Colonic mucosa (tissue), 4 donors: ENCODE results near the gene SRGAP2. TPM values are rescaled to one million over a fixed set of nuclear protein-coding genes. Genes with fewer than 3 reads are reported as not detected.
"Not testable (repeated sequence)": the region's sequence is repeated elsewhere in the genome, so short reads cannot be mapped to it uniquely, and the experiment has no call there.

ENCODE experiments used
- DNase-seq: peaks from one replicate; pipeline ENCODE4 v3.0.0-alpha.2; 2020
- H3K27ac ChIP-seq: fragments of 200-600 bp; one replicate; pipeline ENCODE4 v1.8.0; 2021
- H3K27me3 ChIP-seq: fragments of 200-600 bp; one replicate; pipeline ENCODE4 v1.8.0; 2021
- H3K36me3 ChIP-seq: fragments of 200-600 bp; one replicate; pipeline ENCODE4 v1.8.0; 2021
- H3K4me1 ChIP-seq: fragments of 200-600 bp; one replicate; pipeline ENCODE4 v1.8.0; 2021; ENCODE audit warnings: mild to moderate bottlenecking
- H3K4me3 ChIP-seq: fragments of 200-600 bp; one replicate; pipeline ENCODE4 v1.8.0; 2021
- H3K9ac ChIP-seq, 2 donors: one replicate each; pipeline ENCODE4 v1.7.0; 2013; ENCODE audit warnings: control low read depth in 2 of 2, low read depth in 2 of 2, low read length in 2 of 2
- H3K9me3 ChIP-seq: fragments of 200-600 bp; one replicate; pipeline ENCODE4 v1.8.0; 2021
- intact Hi-C: fragments of 100-400 bp; cut with DNase I; formaldehyde crosslinking; loops from one replicate; pipeline ENCODE4 v1.14.1; 2022
- total RNA-seq, 2 donors: library from RNA; stranded (reverse); fragmentation: NEBNext Ultra II Directional in 1 of 2; extraction: Animal tissue kit (Norgen Biotek cat#: 25700) in 1 of 2; gene quantifications; one replicate each; pipeline ENCODE4 v1.2.1, GENCODE V29; 2021
- donor health status: healthy.
- donor health status: DM: no; HTN: no; CAD: no.
- donor health status: DM: no; HTN: no; CAD: no.

SRGAP2 gene
- total RNA-seq, 2 donors from 2014 or later: 12.0 to 26.1 TPM

DNA sequence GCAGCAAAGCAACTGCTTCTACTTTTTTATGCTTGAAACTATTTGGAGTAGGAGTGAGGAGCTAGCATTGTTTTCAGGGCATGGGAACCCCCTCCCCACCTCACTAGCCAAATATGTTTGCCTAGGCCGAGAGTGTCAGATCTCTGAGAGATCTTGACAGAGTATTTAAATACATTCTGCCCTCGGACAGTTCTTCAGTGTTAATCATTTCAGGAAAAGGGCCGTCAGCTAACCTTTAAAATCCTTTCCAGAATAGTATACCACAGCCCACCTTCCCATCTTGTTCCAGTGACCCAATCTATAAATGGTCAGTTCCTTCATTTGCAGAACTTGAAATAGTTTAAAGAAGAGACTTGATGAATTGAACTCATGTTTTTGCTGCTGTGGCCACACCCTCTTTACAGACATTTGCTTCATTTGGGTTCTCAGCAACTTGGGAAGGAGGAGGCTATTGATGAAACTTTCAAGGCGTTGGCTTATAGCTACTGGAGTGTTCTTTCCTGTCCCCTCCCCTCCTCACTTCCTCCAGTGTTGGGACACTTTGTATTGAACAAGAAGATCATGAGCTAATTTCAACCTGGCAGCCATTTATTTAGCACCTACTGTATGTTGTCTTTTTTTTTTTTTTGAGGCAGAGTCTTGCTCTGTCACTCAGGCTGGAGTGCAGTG is 17.1 kb downstream of the SRGAP2 start:
- H3K36me3 ChIP-seq, H3K9ac ChIP-seq, H3K9me3 ChIP-seq, intact Hi-C loops, H3K4me3 ChIP-seq, DNase-seq, H3K27me3 ChIP-seq, H3K4me1 ChIP-seq, H3K27ac ChIP-seq: not testable (repeated sequence)

DNA sequence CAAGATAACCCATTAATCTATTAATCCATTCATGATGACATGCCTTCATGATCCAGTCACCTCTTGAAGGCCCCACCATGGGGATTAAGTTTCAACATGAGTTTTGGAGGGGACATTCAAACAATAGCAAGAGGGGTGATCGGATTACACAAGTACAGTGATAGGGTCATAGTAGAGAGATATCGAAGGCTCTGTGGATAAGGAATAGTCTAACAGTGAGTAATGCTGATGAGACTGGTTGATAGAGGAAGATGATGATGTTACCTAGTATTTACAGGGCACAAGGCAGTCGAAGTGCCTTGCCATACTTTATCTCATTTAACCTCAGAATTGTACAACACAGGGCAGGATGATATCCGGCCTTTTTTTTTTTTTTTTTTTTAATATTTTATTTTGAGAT is 18.2 kb downstream of the SRGAP2 start:
- DNase-seq, H3K4me1 ChIP-seq, H3K27ac ChIP-seq, H3K27me3 ChIP-seq, H3K9ac ChIP-seq, H3K36me3 ChIP-seq, H3K9me3 ChIP-seq, intact Hi-C loops, H3K4me3 ChIP-seq: not testable (repeated sequence)

DNA sequence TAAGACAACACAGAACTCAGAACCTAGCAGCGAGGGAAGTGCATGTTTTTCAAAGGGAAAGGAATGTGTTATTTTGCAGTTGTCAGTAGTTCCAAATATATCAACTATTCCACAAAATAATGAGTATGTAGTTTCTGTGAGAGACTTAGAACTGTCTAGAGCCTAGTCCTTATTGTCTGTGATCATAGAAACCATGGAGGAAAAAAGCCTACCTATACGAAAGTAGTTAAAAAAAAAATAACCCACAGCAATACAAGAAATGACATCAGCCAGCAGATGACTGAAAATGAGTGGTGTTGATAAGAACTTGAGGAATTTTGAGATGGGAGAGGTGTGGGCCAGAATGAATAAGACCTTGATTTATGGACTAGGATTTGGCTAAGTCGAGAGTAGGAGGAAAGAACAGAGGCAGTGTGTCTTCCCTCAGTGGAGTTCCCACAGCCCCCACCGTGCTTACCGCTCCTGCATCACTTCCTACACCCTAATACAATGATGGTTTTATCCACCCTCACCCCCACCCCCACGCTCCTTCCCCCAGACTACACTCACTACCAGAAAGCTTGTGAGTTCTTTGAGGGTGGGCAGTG is 20.9 kb downstream of the SRGAP2 start:
- H3K9ac ChIP-seq, DNase-seq, H3K27ac ChIP-seq, H3K27me3 ChIP-seq, H3K9me3 ChIP-seq, H3K4me3 ChIP-seq, intact Hi-C loops, H3K4me1 ChIP-seq, H3K36me3 ChIP-seq: not testable (repeated sequence)

DNA sequence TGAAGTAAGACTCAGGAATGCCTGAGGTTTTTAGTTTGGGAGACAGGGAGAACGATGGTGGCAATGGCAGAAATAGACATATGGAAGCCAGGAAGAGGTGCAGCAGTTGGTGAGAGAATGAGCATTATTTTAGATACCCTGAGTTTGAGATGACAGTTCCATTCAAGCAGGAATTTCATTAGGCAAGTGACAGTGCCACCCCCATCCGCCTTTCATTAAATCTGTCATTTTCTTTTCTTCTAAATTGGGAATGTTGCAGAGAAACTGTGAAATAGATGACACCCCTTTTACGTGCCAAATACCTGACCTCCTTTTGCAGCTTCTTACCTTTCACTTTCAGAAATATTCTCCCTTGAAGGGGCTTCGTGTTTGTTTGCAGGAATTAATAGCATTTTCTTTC is 22.0 kb downstream of the SRGAP2 start:
- H3K4me1 ChIP-seq, H3K27me3 ChIP-seq, H3K27ac ChIP-seq, H3K36me3 ChIP-seq, DNase-seq, intact Hi-C loops, H3K9me3 ChIP-seq, H3K4me3 ChIP-seq, H3K9ac ChIP-seq: not testable (repeated sequence)

- H3K4me1 ChIP-seq, H3K27ac ChIP-seq, H3K4me3 ChIP-seq, H3K9me3 ChIP-seq, DNase-seq, H3K9ac ChIP-seq, H3K36me3 ChIP-seq, intact Hi-C loops, H3K27me3 ChIP-seq: not testable (repeated sequence)
Measured at GRCh38 chr1:206226886-206227285, 23.5 kb downstream of the SRGAP2 start.

DNA sequence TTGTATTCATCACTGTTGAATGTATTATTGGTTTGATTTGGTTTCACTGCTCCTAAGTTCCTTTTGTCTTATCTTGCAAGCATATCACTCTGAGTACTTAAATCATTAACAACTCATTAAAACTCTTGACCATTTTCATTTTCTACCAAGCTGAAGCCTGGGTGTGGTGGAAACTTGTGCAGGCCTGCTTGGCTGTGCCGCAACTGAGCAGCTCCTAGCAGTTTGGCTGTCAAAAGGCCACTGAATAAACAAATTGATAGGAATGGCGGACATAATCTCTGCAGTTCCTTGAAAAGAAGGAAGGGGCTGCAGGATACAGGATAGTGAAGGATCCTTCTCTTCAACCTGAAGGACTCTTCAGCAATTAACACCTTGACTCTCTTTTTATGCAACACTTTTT is 25.9 kb downstream of the SRGAP2 start:
- H3K27me3 ChIP-seq, intact Hi-C loops, DNase-seq, H3K27ac ChIP-seq, H3K36me3 ChIP-seq, H3K4me1 ChIP-seq, H3K9me3 ChIP-seq, H3K4me3 ChIP-seq, H3K9ac ChIP-seq: not testable (repeated sequence)

- H3K27me3 ChIP-seq, H3K9ac ChIP-seq, H3K36me3 ChIP-seq, H3K9me3 ChIP-seq, H3K4me3 ChIP-seq, DNase-seq, H3K4me1 ChIP-seq, intact Hi-C loops, H3K27ac ChIP-seq: not testable (repeated sequence)
Measured at GRCh38 chr1:206231989-206232388, 28.6 kb downstream of the SRGAP2 start.

- H3K9ac ChIP-seq, H3K36me3 ChIP-seq, DNase-seq, intact Hi-C loops, H3K4me3 ChIP-seq, H3K27ac ChIP-seq, H3K9me3 ChIP-seq, H3K4me1 ChIP-seq, H3K27me3 ChIP-seq: not testable (repeated sequence)
Measured at GRCh38 chr1:206232970-206233645, 29.8 kb downstream of the SRGAP2 start.

GRCh38 chr1:206234189-206234916 is 31.0 kb downstream of the SRGAP2 start:
- H3K9ac ChIP-seq, intact Hi-C loops, H3K9me3 ChIP-seq, H3K4me1 ChIP-seq, H3K36me3 ChIP-seq, H3K27ac ChIP-seq, H3K27me3 ChIP-seq, DNase-seq, H3K4me3 ChIP-seq: not testable (repeated sequence)

DNA sequence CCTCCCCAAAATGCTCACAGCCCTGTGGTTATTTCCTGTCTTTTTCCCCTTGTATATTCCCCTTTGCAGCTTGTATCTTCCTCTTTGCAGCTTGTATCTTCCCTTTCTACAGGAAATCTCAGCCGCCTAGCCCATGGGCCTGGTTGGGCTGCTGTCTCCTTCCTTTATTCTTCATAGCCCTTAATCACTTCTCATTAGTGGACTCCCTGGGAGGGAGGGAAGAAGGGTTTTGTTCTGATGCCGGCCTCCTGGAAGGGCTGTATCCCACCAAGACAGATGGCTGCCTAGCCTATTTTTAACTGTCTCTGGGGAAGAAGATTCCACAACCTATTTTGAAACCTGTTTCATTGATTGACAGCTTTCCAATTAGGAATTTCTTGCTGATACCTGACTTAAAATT is 31.8 kb downstream of the SRGAP2 start:
- H3K9ac ChIP-seq, intact Hi-C loops, DNase-seq, H3K4me1 ChIP-seq, H3K36me3 ChIP-seq, H3K27ac ChIP-seq, H3K4me3 ChIP-seq, H3K9me3 ChIP-seq, H3K27me3 ChIP-seq: not testable (repeated sequence)

DNA sequence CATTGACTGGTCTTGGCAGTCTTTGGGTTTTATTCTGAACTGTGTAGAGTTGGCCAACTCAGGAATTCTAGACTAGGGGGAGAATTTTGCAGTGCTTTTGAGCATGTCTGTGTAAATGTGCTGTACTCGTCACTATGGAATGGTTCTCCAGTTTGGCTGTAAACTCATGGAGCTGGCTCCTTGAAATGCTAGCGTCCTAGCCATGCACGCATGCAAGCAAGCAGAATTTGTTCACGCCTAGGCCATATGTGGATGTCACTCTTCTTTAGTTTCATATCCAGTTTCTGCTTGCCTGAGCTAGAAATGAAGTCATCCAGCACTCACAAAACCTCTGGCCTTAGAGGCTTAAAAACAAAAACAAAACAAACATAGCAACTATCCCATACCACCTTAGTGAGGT is 36.9 kb downstream of the SRGAP2 start:
- intact Hi-C loops, H3K9ac ChIP-seq, H3K4me3 ChIP-seq, H3K36me3 ChIP-seq, DNase-seq, H3K27me3 ChIP-seq, H3K9me3 ChIP-seq, H3K4me1 ChIP-seq, H3K27ac ChIP-seq: not testable (repeated sequence)

GRCh38 chr1:206243335-206243734 is 40.0 kb downstream of the SRGAP2 start:
- not testable (repeated sequence) for DNase-seq

DNA sequence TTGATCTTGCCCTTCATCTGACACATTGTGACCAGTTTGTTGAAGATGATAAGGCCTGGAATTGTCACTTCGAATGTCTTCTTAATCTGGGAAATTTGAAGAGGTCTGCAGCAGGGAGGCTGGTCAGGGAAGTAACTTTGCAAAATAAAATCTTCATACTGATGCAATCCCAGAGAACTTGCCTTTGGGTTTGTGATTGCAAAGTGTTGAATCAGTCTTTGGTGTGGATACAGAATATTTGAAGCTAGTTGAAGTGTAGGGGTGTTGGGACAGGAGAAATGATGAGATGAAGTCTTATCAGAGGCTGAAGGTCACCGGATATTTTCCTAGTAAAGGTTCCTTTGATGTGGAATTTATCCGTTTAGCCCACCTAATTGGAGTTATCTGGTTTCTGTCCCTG is 42.1 kb downstream of the SRGAP2 start:
- H3K36me3 ChIP-seq, H3K4me3 ChIP-seq, H3K4me1 ChIP-seq, H3K27me3 ChIP-seq, intact Hi-C loops, H3K9me3 ChIP-seq, H3K27ac ChIP-seq, DNase-seq, H3K9ac ChIP-seq: not testable (repeated sequence)

More at GRCh38 chr1:206243335-206243734, 40.0 kb downstream of the SRGAP2 start:
- H3K4me3 ChIP-seq, H3K27ac ChIP-seq, intact Hi-C loops, H3K9ac ChIP-seq, H3K27me3 ChIP-seq, H3K4me1 ChIP-seq, H3K36me3 ChIP-seq, H3K9me3 ChIP-seq: not testable (repeated sequence)
